DOHH2 (cell line): ENCODE results near the gene CRY1.

Experiments used
- EZH2phosphoT487 ChIP-seq: fragments of 200-600 bp; sonication (generic); IDR thresholded peaks from 2 replicates; pipeline ENCODE4 v1.6.1; 2017; ENCODE audit warnings: borderline replicate concordance, mild to moderate bottlenecking, antibody characterized with exemption, low read length, moderate library complexity, mixed read lengths
- TF ChIP-seq, protein P1 (sequence below): fragments of 200-600 bp; sonication (generic); IDR thresholded peaks from one replicate; pipeline ENCODE4 v1.5.1; 2014; ENCODE audit warnings: antibody characterized with exemption, mild to moderate bottlenecking, low read depth, low read length; ENCODE audit not compliant: poor library complexity, severe bottlenecking

DNA sequence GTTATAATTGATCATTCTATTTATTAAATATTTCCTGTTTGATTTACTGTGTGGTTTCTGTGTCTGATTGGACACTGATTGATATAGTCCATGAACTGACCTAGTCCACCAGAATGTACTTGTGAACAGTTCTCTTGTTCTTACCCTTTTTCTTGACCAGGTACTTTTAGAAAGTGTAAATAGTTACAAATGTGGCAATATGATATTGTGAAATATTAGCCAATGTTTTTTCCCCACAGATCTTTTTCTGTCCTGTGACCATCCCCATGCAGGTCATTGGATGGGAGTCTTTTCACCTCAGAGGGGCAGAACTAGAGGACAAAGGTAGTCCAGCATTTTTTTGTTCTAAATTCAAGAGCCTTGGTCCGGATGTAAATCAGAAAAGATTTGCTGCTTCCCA, 8.3 kb upstream of the CRY1 start:
- TF ChIP-seq, protein P1, sequence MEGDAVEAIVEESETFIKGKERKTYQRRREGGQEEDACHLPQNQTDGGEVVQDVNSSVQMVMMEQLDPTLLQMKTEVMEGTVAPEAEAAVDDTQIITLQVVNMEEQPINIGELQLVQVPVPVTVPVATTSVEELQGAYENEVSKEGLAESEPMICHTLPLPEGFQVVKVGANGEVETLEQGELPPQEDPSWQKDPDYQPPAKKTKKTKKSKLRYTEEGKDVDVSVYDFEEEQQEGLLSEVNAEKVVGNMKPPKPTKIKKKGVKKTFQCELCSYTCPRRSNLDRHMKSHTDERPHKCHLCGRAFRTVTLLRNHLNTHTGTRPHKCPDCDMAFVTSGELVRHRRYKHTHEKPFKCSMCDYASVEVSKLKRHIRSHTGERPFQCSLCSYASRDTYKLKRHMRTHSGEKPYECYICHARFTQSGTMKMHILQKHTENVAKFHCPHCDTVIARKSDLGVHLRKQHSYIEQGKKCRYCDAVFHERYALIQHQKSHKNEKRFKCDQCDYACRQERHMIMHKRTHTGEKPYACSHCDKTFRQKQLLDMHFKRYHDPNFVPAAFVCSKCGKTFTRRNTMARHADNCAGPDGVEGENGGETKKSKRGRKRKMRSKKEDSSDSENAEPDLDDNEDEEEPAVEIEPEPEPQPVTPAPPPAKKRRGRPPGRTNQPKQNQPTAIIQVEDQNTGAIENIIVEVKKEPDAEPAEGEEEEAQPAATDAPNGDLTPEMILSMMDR = no peak
- no peak for TF ChIP-seq EZH2phosphoT487
